ENCODE data around the gene UBN2. TPM values are rescaled to one million over a fixed set of nuclear protein-coding genes. Genes with fewer than 3 reads are reported as not detected.

Gene UBN2
- total RNA-seq, 4 donors from 2014 or later: 9.1 to 18.5 (median 12.5) TPM

- peaks cover 0 to 87% of the 10 kb centered on the region in 2 donors for H3K36me3 ChIP-seq
- no peaks in the 10 kb centered on the region for H3K9me3 ChIP-seq
- H3K4me1 ChIP-seq: no peaks in the 10 kb centered on the region
- TF ChIP-seq CTCF (IDR thresholded peaks at IDR 0.05) (no peak), EP300 (IDR thresholded peaks at IDR 0.05) (no peak), POLR2AphosphoS5 (IDR thresholded peaks at IDR 0.05) (no peak), POLR2A (IDR thresholded peaks at IDR 0.05) (no peak)
- WGBS, 2 donors (ENCODE audit: low coverage in 1 of 2): 22 to 41% methylated on average over 4 to 6 of the region's 6 CpGs
- ATAC-seq: no peak
- H3K4me3 ChIP-seq: no peak overlapping the region
- H3K27me3 ChIP-seq: no peaks in the 10 kb centered on the region
- no peak overlapping the region for H3K27ac ChIP-seq
Observed at GRCh38 chr7:139297795-139298194, 66.8 kb downstream of the UBN2 start.

DNA sequence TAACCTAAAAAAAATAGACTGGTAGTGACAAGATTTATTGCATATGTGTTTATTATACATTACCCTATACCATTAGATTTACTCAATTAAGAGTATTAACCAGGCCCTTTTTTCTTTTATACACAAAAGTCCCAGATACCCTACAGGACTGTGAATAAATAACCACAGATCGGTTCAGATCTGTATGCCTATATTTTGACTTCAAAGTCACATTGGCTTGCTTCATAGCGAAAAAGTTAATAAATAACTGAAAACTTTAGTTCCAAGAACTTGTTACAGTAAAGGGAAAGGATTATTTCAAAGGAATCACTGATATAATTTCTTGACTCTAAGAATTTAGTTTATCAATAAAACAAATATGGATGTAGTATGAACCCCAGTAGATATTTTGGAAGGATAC lies 68.3 kb downstream of the UBN2 start:
- TF ChIP-seq POLR2A (IDR thresholded peaks at IDR 0.05) (no peak), CTCF (IDR thresholded peaks at IDR 0.05) (no peak), EP300 (IDR thresholded peaks at IDR 0.05) (no peak), POLR2AphosphoS5 (IDR thresholded peaks at IDR 0.05) (no peak)
- H3K27ac ChIP-seq: no peak overlapping the region
- no peaks in the 10 kb centered on the region for H3K27me3 ChIP-seq
- 97 to 98% methylated on average over 2 of the region's 2 CpGs for WGBS, 2 donors (ENCODE audit: low coverage in 1 of 2)
- H3K4me3 ChIP-seq: no peak overlapping the region
- no peaks in the 10 kb centered on the region for H3K9me3 ChIP-seq
- no peak for ATAC-seq
- peaks cover 0 to 78% of the 10 kb centered on the region in 2 donors for H3K36me3 ChIP-seq
- no peaks in the 10 kb centered on the region for H3K4me1 ChIP-seq

- no peak overlapping the region for H3K4me3 ChIP-seq
- no peaks in the 10 kb centered on the region for H3K4me1 ChIP-seq
- TF ChIP-seq POLR2AphosphoS5 (IDR thresholded peaks at IDR 0.05) (no peak), POLR2A (IDR thresholded peaks at IDR 0.05) (no peak), EP300 (IDR thresholded peaks at IDR 0.05) (no peak)
- no peak overlapping the region for H3K27ac ChIP-seq
- H3K9me3 ChIP-seq: no peaks in the 10 kb centered on the region
- no peak for ATAC-seq
- 79 to 85% methylated on average over 2 of the region's 2 CpGs for WGBS, 2 donors (ENCODE audit: low coverage in 1 of 2)
- H3K27me3 ChIP-seq: no peaks in the 10 kb centered on the region
- H3K36me3 ChIP-seq: peaks cover 0 to 67% of the 10 kb centered on the region in 2 donors
Observed at GRCh38 chr7:139300390-139300789, 69.4 kb downstream of the UBN2 start.

GRCh38 chr7:139304517-139304916 lies 73.5 kb downstream of the UBN2 start:
- Histone ChIP-seq H3K4me1 (no peaks in the 10 kb centered on the region), H3K9me3 (no peaks in the 10 kb centered on the region), H3K4me3 (no peak overlapping the region), H3K27ac (no peak overlapping the region), H3K36me3 (peaks cover 0 to 53% of the 10 kb centered on the region in 2 donors), H3K27me3 (no peaks in the 10 kb centered on the region)
- no peak for ATAC-seq
- TF ChIP-seq POLR2AphosphoS5 (IDR thresholded peaks at IDR 0.05) (no peak), CTCF (IDR thresholded peaks at IDR 0.05) (no peak), EP300 (IDR thresholded peaks at IDR 0.05) (no peak), POLR2A (IDR thresholded peaks at IDR 0.05) (no peak)
- 44 to 50% methylated on average over 1 of the region's 1 CpG for WGBS, 2 donors (ENCODE audit: low coverage in 1 of 2)

DNA sequence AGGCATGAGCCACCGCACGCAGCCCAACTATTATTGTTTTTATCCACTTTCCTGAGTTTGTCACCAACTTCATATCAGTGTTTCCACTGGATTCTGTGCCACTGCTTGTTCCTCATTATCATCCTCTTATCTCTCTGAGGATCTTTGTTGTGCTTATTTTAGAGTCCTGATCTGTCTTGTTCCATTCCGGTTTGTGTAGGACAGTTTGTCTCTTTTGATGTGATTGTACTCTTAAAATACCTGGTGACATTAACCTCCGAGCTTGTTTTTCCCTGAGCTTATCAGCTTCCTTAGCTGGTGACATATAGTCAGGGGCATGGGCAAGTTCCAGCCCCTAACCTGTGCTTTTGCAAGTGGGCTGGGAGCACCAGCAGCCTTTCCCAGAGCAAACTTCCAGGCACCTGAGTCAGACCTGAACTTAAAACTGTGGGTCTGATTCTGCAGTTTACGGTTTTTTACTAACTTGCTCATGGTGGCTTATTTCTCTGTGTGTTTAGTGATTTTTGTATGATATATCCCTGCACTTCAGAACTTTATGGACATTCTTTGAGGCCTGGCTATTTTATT lies 87.0 kb downstream of the UBN2 start:
- ATAC-seq: no peak
- WGBS, 2 donors (ENCODE audit: low coverage in 1 of 2): 73 to 93% methylated on average over 3 to 5 of the region's 5 CpGs
- H3K27me3 ChIP-seq: no peaks in the 10 kb centered on the region

More for the DNA sequence above, 87.0 kb downstream of the UBN2 start:
- Histone ChIP-seq H3K4me3 (no peak overlapping the region), H3K27ac (no peak overlapping the region), H3K9me3 (no peaks in the 10 kb centered on the region), H3K4me1 (no peaks in the 10 kb centered on the region), H3K36me3 (no peaks in the 10 kb centered on the region)
- TF ChIP-seq POLR2A (IDR thresholded peaks at IDR 0.05) (no peak), CTCF (IDR thresholded peaks at IDR 0.05) (no peak), POLR2AphosphoS5 (IDR thresholded peaks at IDR 0.05) (no peak), EP300 (IDR thresholded peaks at IDR 0.05) (no peak)
